C4-2B (cell line): ENCODE measurements around the gene P3H3.

Experiments used
- ZFX ChIP-seq: fragments of 450-650 bp; IDR thresholded peaks from 2 replicates; pipeline ENCODE4 v1.6.1; 2017
- TF ChIP-seq, protein P1 (sequence below): fragments of 450-650 bp; conservative IDR thresholded peaks from 2 replicates; pipeline ENCODE4 v1.5.1; 2017; ENCODE audit warnings: mild to moderate bottlenecking

DNA sequence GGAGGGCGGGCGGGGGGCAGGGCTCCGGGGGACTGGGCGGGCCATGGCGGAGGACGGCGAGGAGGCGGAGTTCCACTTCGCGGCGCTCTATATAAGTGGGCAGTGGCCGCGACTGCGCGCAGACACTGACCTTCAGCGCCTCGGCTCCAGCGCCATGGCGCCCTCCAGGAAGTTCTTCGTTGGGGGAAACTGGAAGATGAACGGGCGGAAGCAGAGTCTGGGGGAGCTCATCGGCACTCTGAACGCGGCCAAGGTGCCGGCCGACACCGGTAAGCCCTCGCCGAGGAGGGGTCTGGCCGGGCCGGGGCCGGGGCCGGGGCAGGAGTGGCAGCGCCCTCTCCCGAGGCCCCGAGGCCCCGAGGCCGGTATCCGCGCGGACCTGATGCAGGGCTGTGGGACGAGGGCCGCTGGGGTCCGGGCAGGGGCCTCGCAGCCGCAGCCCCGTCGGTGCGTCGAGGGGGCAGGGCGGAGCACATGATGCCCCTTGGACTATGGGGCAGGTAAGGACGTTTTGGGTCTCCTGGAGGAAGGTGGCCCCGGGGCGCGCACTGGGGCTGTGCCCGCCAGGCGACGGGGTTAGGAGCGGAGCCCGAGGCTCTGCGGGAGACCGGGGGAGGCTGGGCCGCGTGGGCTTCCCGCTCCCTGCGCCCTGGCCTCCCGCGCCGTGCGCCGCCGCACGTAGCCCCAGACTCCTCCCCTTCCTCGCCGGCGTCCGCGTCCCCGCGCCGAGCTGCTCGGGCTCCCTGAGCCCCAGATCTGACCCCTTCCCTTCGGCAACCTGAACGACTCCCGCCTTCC lies 39.4 kb downstream of the P3H3 start, which contains the start of gene TPI1:
- TF ChIP-seq, protein P1, sequence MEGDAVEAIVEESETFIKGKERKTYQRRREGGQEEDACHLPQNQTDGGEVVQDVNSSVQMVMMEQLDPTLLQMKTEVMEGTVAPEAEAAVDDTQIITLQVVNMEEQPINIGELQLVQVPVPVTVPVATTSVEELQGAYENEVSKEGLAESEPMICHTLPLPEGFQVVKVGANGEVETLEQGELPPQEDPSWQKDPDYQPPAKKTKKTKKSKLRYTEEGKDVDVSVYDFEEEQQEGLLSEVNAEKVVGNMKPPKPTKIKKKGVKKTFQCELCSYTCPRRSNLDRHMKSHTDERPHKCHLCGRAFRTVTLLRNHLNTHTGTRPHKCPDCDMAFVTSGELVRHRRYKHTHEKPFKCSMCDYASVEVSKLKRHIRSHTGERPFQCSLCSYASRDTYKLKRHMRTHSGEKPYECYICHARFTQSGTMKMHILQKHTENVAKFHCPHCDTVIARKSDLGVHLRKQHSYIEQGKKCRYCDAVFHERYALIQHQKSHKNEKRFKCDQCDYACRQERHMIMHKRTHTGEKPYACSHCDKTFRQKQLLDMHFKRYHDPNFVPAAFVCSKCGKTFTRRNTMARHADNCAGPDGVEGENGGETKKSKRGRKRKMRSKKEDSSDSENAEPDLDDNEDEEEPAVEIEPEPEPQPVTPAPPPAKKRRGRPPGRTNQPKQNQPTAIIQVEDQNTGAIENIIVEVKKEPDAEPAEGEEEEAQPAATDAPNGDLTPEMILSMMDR = no peak
- peak; percentile 83 for TF ChIP-seq ZFX
